Esophagus squamous epithelium (tissue), 4 donors: ENCODE data around the gene STMN3.

ENCODE experiments used
- POLR2A ChIP-seq, 4 donors: fragments of 450-650 bp; IDR thresholded peaks; one replicate each; pipeline ENCODE4 v1.6.1; 2017; ENCODE audit warnings: antibody characterized with exemption in 4 of 4, mild to moderate bottlenecking in 4 of 4, moderate library complexity in 3 of 4
- TF ChIP-seq, protein P1 (sequence below), 6 experiments: fragments of 450-650 bp in 4 of 6; fragments of 200-600 bp in 2 of 6; sonication (generic) in 2 of 6; IDR thresholded peaks; one replicate each; pipeline ENCODE4 v1.5.1; 2016 to 2019; ENCODE audit warnings: antibody characterized with exemption in 6 of 6, mild to moderate bottlenecking in 4 of 6, moderate library complexity in 4 of 6

- TF ChIP-seq, protein P1, sequence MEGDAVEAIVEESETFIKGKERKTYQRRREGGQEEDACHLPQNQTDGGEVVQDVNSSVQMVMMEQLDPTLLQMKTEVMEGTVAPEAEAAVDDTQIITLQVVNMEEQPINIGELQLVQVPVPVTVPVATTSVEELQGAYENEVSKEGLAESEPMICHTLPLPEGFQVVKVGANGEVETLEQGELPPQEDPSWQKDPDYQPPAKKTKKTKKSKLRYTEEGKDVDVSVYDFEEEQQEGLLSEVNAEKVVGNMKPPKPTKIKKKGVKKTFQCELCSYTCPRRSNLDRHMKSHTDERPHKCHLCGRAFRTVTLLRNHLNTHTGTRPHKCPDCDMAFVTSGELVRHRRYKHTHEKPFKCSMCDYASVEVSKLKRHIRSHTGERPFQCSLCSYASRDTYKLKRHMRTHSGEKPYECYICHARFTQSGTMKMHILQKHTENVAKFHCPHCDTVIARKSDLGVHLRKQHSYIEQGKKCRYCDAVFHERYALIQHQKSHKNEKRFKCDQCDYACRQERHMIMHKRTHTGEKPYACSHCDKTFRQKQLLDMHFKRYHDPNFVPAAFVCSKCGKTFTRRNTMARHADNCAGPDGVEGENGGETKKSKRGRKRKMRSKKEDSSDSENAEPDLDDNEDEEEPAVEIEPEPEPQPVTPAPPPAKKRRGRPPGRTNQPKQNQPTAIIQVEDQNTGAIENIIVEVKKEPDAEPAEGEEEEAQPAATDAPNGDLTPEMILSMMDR (IDR thresholded peaks at IDR 0.05) = no peak
- TF ChIP-seq POLR2A (IDR thresholded peaks at IDR 0.05) = no peak
Measured at GRCh38 chr20:63599396-63600050, 53.7 kb downstream of the STMN3 start.
